Measurements from ENCODE around the gene ZNF683.

DNA sequence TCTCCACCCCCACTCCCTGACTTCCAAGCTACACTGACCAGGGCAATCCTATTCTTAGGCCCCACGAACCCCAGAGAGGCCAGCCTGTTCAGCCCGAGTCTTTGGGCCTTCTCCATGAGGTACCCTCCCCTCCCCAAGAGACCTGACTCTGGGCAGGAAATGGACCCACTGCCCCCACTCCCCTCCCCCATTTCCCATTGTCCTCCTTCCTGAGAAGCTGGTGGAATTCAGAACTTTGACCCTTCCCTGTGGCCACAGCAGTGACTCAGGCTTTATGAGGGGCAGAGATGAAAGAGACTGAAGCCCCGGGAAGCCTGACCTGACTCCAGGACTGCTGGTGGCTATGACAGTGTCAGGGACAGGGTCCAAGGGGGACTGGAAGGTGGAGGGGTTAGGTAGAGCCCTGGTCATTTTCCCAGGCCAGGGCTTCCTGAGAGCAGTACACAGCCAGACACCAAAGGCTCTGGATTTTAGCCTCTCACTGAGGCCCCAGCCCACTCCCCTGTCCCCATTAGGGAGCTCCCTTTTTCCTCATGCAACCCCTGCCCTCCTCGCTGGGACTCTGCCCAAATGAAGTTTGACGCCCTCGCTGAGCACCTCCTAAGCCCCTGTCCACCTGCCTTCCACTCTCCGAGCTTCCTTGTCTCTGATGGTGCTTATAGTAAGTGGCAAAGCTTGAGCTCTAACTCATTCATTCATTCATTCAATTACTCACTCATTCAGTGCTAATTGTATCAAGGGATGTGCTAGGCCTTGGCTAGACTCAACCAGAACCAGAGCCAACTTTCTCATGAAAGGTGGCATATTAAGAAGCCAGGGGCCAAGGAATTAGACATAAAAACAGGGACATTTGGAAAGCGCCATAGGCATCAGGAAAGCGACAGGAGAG lies 21.6 kb downstream of the ZNF683 start:
- TF ChIP-seq, protein P1, sequence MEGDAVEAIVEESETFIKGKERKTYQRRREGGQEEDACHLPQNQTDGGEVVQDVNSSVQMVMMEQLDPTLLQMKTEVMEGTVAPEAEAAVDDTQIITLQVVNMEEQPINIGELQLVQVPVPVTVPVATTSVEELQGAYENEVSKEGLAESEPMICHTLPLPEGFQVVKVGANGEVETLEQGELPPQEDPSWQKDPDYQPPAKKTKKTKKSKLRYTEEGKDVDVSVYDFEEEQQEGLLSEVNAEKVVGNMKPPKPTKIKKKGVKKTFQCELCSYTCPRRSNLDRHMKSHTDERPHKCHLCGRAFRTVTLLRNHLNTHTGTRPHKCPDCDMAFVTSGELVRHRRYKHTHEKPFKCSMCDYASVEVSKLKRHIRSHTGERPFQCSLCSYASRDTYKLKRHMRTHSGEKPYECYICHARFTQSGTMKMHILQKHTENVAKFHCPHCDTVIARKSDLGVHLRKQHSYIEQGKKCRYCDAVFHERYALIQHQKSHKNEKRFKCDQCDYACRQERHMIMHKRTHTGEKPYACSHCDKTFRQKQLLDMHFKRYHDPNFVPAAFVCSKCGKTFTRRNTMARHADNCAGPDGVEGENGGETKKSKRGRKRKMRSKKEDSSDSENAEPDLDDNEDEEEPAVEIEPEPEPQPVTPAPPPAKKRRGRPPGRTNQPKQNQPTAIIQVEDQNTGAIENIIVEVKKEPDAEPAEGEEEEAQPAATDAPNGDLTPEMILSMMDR (IDR thresholded peaks at IDR 0.05): no peak
- TF ChIP-seq POLR2A (IDR thresholded peaks at IDR 0.05): no peak

All from right lobe of liver (tissue), 4 donors.